ENCODE results near the gene POU6F2.
"Not testable (repeated sequence)": the region's sequence is repeated elsewhere in the genome, so short reads cannot be mapped to it uniquely, and the experiment has no call there.

Gene POU6F2

GRCh38 chr7:39186671-39187070 lies 209.0 kb downstream of the POU6F2 start:
- no peak for DNase-seq (ENCODE audit: low read depth in 2 of 2)

- DNase-seq (ENCODE audit: low read depth in 2 of 2) = no peak
Observed at GRCh38 chr7:39187130-39187529, 209.4 kb downstream of the POU6F2 start.

DNA sequence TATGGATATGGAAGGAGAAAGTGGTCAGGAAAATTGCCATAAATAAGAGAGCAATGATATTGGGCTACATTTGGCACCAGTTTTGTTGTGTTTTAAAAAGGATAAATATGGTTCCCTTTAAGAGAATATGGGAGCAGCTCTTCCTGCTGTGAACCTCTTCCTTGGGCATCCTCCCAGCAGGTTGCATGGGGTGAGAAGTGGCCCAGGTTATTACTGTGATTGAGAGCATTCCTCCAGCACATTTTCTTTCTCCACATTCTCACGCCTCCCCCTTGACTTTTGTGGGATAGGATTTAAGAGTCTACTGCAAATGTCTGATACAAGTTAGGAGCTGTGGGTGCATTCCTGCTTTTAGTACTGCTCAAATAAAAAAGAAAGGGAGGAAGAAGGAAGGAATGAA lies 214.8 kb downstream of the POU6F2 start:
- DNase-seq (ENCODE audit: low read depth in 2 of 2) = no peak

DNA sequence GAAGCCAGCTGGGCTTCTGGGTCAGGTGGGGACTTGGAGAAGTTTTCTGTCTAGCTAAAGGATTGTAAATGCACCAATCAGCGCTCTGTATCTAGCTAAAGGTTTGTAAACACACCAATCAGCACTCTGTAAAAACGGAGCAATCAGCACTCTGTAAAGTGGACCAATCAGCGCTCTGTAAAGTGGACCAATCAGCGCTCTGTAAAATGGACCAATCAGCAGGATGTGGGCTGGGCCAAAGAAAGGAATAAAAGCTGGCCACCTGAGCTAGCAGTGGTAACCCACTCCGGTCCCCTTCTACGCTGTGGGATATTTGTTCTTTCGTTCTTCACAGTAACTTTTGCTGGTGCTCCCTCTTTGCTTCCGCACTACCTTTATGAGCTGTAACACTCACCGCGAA lies 216.7 kb downstream of the POU6F2 start:
- DNase-seq (ENCODE audit: low read depth in 2 of 2) = not testable (repeated sequence)

DNA sequence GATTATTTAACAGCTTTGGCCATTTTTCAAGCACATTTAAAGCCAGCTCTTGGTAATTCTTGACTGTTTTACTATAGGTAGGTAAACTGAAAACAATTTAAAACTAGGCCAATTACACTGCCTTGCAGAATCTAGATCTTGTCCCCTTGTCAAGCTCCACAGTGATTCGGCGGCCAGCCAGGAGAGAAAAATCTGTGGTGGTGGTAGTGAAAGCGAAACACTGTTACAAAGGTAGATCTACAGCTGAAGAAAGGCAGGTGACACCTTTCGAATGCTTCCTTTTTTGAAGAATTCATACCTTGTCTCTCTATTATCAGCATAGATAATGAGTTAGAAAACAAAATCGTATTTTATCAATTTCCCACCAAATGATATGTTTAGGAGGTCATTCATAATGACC lies 218.3 kb downstream of the POU6F2 start:
- DNase-seq (ENCODE audit: low read depth in 2 of 2) = no peak

- no peak for DNase-seq (ENCODE audit: low read depth in 2 of 2)
Observed at GRCh38 chr7:39197831-39198230, 220.1 kb downstream of the POU6F2 start.

DNA sequence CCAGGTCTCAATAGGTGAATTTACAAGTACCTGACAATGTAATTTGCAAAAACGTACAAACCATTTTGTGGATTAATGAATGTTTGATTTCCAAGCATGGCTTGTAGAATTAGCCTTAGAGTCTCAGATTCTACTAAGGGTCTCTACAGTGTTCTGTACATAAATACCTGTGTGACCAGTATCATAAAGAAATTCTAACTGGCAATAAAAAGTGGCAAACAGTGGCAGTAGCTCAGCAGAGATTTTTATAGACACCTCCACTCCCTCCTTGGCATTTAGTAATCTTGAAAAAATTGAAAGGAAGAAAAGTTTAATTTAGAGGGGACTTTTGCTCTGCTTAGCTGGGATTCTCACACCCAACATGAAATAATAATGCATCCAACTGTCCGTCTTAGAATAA lies 220.8 kb downstream of the POU6F2 start:
- no peak for DNase-seq (ENCODE audit: low read depth in 2 of 2)

GRCh38 chr7:39199006-39199405 lies 221.3 kb downstream of the POU6F2 start:
- DNase-seq (ENCODE audit: low read depth in 2 of 2) = no peak

GRCh38 chr7:39199951-39200350 lies 222.2 kb downstream of the POU6F2 start:
- no peak for DNase-seq (ENCODE audit: low read depth in 2 of 2)

GRCh38 chr7:39202041-39202440 lies 224.3 kb downstream of the POU6F2 start:
- DNase-seq (ENCODE audit: low read depth in 2 of 2) = no peak

- no peak for DNase-seq (ENCODE audit: low read depth in 2 of 2)
Observed at GRCh38 chr7:39210362-39210761, 232.7 kb downstream of the POU6F2 start.

DNA sequence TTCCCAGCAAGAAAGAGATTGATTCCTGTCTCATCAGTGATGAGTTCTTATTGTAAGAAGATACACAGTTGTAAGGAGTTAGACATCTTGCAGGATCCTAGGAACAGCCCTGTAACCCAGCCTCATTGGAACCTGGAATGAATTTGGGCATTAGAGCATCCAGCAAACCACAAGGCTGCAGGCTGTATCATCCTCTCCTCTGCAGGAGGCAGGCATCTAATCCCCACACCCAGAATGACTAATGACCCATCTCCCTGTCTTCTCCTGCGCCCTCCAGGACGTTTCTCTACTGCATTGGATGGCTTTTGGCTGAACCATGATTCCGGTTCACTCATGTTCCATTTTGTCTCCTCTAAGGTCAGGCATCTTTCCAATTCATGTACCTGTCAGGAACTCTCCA lies 233.9 kb downstream of the POU6F2 start:
- no peak for DNase-seq (ENCODE audit: low read depth in 2 of 2)

DNA sequence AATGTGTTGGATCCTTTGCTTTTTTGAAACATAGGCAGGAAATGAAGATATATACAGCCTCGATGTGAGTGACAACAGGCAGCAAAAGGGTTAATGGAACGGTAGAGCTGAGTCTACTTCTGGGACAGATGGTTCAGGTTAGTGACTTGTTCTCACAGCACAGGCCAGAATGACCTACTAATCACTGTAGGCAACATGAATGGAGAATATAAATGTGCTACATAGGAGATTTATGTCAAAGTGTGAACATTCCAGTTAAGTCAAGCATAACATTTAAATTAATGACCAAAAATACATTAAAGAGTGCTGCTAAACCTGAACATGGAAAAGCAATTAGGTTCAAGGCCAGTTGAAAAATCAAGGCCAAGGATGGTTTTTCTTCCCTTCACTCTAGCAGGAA lies 235.2 kb downstream of the POU6F2 start:
- no peak for DNase-seq (ENCODE audit: low read depth in 2 of 2)

DNA sequence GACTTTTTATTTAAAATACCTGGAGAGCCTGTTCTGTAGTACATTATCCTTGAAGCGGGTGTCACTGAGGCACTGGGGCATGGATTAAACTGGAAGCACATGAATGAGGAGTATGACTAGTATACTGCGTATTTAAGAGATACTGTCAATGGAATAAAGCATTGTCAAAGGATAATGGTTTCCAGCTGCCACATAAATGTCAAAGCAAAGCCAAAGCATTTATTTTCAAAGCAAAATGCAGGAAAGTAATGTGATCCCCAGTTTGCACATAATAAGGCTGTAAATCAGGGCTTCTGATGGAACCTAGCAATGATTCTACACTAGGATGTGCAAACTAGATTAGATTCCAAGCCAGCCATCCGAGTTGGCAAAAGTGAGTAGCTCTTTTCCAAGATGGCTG lies 240.1 kb downstream of the POU6F2 start:
- DNase-seq (ENCODE audit: low read depth in 2 of 2) = no peak

- no peak for DNase-seq (ENCODE audit: low read depth in 2 of 2)
Observed at GRCh38 chr7:39219869-39220268, 242.2 kb downstream of the POU6F2 start.

DNA sequence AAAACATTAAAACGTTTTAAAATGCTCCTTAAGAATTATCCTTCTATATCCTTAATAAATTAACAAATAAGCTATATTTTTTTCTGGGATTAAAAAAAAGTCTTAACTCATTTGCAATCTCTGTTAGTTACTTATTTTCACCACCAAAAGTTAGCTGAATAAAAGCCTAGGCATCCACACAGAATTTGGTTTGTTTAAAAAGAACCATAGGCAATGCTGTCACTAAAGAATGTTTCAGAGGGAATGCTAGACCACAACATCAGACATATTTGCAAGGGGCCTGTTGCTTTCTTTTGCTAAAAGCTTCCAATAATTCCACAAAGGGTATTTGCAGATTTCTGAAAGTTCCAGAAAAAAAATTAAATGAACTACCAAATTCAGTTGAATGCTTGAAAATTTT lies 244.2 kb downstream of the POU6F2 start:
- no peak for DNase-seq (ENCODE audit: low read depth in 2 of 2)

DNA sequence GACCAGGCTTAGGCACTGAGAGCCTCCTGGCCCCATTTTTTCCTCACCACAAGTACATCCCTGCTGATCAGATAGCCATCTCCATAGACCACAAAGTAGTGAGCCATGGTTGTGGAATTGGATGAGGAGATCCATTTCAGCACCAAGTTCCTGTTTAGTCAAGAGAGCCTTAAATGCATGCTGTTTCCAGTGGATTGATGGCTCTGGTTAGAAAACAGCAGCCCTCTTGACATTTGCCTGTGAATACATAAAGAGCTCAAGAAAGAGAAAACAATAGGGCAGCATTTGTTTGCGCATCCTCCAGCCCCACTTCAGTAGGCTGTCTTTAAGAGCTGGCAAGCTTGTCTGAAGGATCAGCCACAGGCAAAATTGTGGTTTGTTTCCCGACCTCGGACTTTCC lies 251.2 kb downstream of the POU6F2 start:
- no peak for DNase-seq (ENCODE audit: low read depth in 2 of 2)

- no peak for DNase-seq (ENCODE audit: low read depth in 2 of 2)
Observed at GRCh38 chr7:39233851-39234529, 256.3 kb downstream of the POU6F2 start.

DNA sequence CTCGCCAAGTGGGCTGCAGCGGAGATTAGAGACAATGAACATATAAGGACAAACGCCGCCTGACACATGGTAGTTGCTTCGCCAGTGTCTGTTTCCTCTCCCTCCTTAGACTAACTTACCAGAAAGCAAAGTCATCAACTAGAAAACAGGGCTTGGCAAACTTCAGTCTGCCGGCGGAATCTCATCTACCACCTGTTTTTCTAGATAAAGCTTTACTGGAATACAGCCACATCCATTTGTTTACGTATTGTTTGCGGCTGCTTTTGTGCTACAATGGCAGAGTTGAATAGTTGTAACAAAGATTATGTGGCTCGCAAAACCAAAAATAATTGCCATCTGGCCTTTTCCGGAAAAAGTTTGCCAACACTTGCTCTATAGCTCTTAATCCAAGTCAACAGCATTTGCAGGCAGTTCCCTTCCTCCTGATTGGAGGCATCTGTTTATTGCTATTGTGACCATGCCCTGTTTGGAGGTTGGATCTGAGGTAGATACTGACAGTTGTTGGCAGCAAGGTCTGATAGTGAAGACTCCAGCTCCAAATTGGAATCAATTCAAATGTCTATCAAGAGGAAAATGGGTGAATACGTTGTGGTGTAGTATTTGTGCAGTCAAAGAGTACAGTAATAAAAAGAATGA lies 260.6 kb downstream of the POU6F2 start:
- DNase-seq (ENCODE audit: low read depth in 2 of 2) = no peak

GRCh38 chr7:39240864-39241263 lies 263.2 kb downstream of the POU6F2 start:
- no peak for DNase-seq (ENCODE audit: low read depth in 2 of 2)

GRCh38 chr7:39247576-39247975 lies 269.9 kb downstream of the POU6F2 start:
- no peak for DNase-seq (ENCODE audit: low read depth in 2 of 2)

GRCh38 chr7:39248041-39248691 lies 270.5 kb downstream of the POU6F2 start:
- DNase-seq (ENCODE audit: low read depth in 2 of 2) = no peak

DNA sequence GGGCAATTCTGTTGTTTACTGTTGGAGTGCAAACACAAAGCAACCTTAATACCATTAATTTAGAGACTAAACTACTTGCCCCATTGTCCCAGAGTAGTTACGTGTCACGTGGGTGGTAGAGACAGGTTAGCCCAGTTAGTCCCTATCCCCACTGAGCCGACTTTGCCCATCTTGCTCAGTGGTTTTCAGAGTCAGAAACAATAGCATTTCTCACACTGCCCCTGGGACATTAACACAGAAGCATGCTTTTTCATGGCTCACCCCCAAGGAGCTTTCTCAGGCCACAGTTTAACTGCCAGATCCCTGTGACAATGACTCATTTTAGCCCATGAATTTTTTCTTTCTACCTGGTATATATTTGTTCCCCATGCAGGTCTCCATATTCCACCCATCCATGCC lies 271.0 kb downstream of the POU6F2 start:
- no peak for DNase-seq (ENCODE audit: low read depth in 2 of 2)
